SU-DHL-6 (cell line): ENCODE measurements around the gene SYTL5.

Source experiments
- H2AFZ ChIP-seq: fragments of 200-600 bp; sonication (generic); 2 replicates; pipeline ENCODE4 v1.6.1; 2014; ENCODE audit warnings: low read depth, mild to moderate bottlenecking, moderate library complexity, mixed read lengths, antibody characterized with exemption, low read length; ENCODE audit not compliant: severe bottlenecking
- H3F3A ChIP-seq: fragments of 200-600 bp; shearing (Covaris generic); 2 replicates; pipeline ENCODE4 v1.6.0; 2016; ENCODE audit warnings: antibody characterized with exemption, mild to moderate bottlenecking; ENCODE audit not compliant: insufficient read depth
- H3K27ac ChIP-seq: fragments of 200-600 bp; sonication (generic); 2 replicates; pipeline ENCODE4 v1.5.1; 2016; ENCODE audit warnings: low read depth, mild to moderate bottlenecking, low read length, moderate library complexity, mixed read lengths
- H3K27me3 ChIP-seq: fragments of 200-600 bp; sonication (generic), shearing (Covaris generic); 2 replicates; pipeline ENCODE4 v1.6.0; 2014; ENCODE audit warnings: mild to moderate bottlenecking, low read length
- H3K36me3 ChIP-seq: fragments of 200-600 bp; sonication (generic); 2 replicates; pipeline ENCODE4 v1.6.1; 2014; ENCODE audit warnings: mild to moderate bottlenecking, low read length, mixed read lengths
- H3K4me2 ChIP-seq: fragments of 300-600, 200-600 bp; shearing (Covaris generic), sonication (generic); 2 replicates; pipeline ENCODE4 v1.6.0; 2014; ENCODE audit warnings: low read length, low read depth, mild to moderate bottlenecking; ENCODE audit not compliant: poor library complexity, severe bottlenecking
- H3K4me3 ChIP-seq: fragments of 200-600 bp; sonication (generic); 2 replicates; pipeline ENCODE4 v1.5.1; 2014; ENCODE audit warnings: antibody characterized with exemption, low read length, mild to moderate bottlenecking, mixed read lengths; ENCODE audit not compliant: insufficient read depth, poor library complexity, severe bottlenecking
- H3K79me2 ChIP-seq: fragments of 200-600 bp; sonication (generic); 2 replicates; pipeline ENCODE4 v1.6.1; 2014; ENCODE audit warnings: mild to moderate bottlenecking, low read length, moderate library complexity; ENCODE audit not compliant: insufficient read depth
- H3K9ac ChIP-seq: fragments of 200-600 bp; sonication (generic); 2 replicates; pipeline ENCODE4 v1.7.0; 2014; ENCODE audit warnings: mild to moderate bottlenecking, low read length
- H3K9me2 ChIP-seq: fragments of 200-600 bp; sonication (generic); replicated peaks from 2 replicates; pipeline ENCODE4 v1.6.1; 2014; ENCODE audit warnings: low read length; ENCODE audit not compliant: insufficient read depth
- H3K9me3 ChIP-seq: fragments of 200-600 bp; sonication (generic); 2 replicates; pipeline ENCODE4 v1.6.1; 2014; ENCODE audit warnings: low read length, mixed read lengths; ENCODE audit not compliant: insufficient read depth
- H4K20me1 ChIP-seq: fragments of 200-600 bp; sonication (generic); 2 replicates; pipeline ENCODE4 v1.6.1; 2014; ENCODE audit warnings: low read depth, mild to moderate bottlenecking, antibody characterized with exemption, low read length, moderate library complexity, mixed read lengths
- CTCF ChIP-seq: fragments of 200-600 bp; sonication (generic); IDR thresholded peaks from one replicate; pipeline ENCODE4 v1.5.1; 2017; ENCODE audit warnings: antibody characterized with exemption, mild to moderate bottlenecking, low read length, moderate library complexity; ENCODE audit not compliant: insufficient read depth, poor library complexity, severe bottlenecking
- EZH2phosphoT487 ChIP-seq: fragments of 200-600 bp; sonication (generic), shearing (Covaris generic); conservative IDR thresholded peaks from 2 replicates; pipeline ENCODE4 v1.6.1; 2018; ENCODE audit warnings: mild to moderate bottlenecking, antibody characterized with exemption, low read length, moderate library complexity, mixed read lengths

The SYTL5 gene

GRCh38 chrX:38066934-38067333, 60.6 kb downstream of the SYTL5 start:
- Histone ChIP-seq H3K9me2 (no peaks in the 10 kb centered on the region), H3K4me2 (no peak overlapping the region)
- TF ChIP-seq EZH2phosphoT487 = no peak
- no peak for TF ChIP-seq CTCF

GRCh38 chrX:38069273-38069672, 62.9 kb downstream of the SYTL5 start:
- no peaks in the 10 kb centered on the region for H3K79me2 ChIP-seq
- H2AFZ ChIP-seq = no peak overlapping the region
- H3K9ac ChIP-seq = no peak overlapping the region
- H3K4me2 ChIP-seq = no peak overlapping the region
- H3K27ac ChIP-seq = no peak overlapping the region
- no peaks in the 10 kb centered on the region for H3K36me3 ChIP-seq
- H4K20me1 ChIP-seq = no peaks in the 10 kb centered on the region
- no peaks in the 10 kb centered on the region for H3K9me3 ChIP-seq
- no peaks in the 10 kb centered on the region for H3F3A ChIP-seq
- no peaks in the 10 kb centered on the region for H3K27me3 ChIP-seq
- no peak overlapping the region for H3K4me3 ChIP-seq
- no peak for TF ChIP-seq CTCF
- TF ChIP-seq EZH2phosphoT487 = no peak
- no peaks in the 10 kb centered on the region for H3K9me2 ChIP-seq

More at GRCh38 chrX:38066934-38067333, 60.6 kb downstream of the SYTL5 start:
- Histone ChIP-seq H3K79me2 (no peaks in the 10 kb centered on the region), H3K27ac (no peak overlapping the region), H2AFZ (no peak overlapping the region), H4K20me1 (no peaks in the 10 kb centered on the region), H3K9ac (no peak overlapping the region), H3K4me3 (no peak overlapping the region), H3K36me3 (no peaks in the 10 kb centered on the region), H3K27me3 (no peaks in the 10 kb centered on the region), H3K9me3 (no peaks in the 10 kb centered on the region), H3F3A (no peaks in the 10 kb centered on the region)

GRCh38 chrX:38069991-38070390, 63.6 kb downstream of the SYTL5 start:
- Histone ChIP-seq H2AFZ (no peak overlapping the region), H3F3A (no peaks in the 10 kb centered on the region), H3K36me3 (no peaks in the 10 kb centered on the region), H3K9me3 (no peaks in the 10 kb centered on the region), H3K27ac (no peak overlapping the region), H3K9ac (no peak overlapping the region), H3K9me2 (no peaks in the 10 kb centered on the region), H4K20me1 (no peaks in the 10 kb centered on the region), H3K27me3 (no peaks in the 10 kb centered on the region), H3K4me2 (no peak overlapping the region), H3K79me2 (no peaks in the 10 kb centered on the region), H3K4me3 (no peak overlapping the region)
- TF ChIP-seq CTCF = no peak
- TF ChIP-seq EZH2phosphoT487 = no peak

GRCh38 chrX:38079463-38079862, 73.1 kb downstream of the SYTL5 start:
- Histone ChIP-seq H3K27ac (no peak overlapping the region), H3K9me3 (no peaks in the 10 kb centered on the region), H3K9me2 (no peaks in the 10 kb centered on the region), H3F3A (no peaks in the 10 kb centered on the region), H4K20me1 (no peaks in the 10 kb centered on the region), H3K4me2 (no peak overlapping the region), H3K36me3 (no peaks in the 10 kb centered on the region), H3K79me2 (no peaks in the 10 kb centered on the region), H3K9ac (no peak overlapping the region), H3K4me3 (no peak overlapping the region), H2AFZ (no peak overlapping the region), H3K27me3 (no peaks in the 10 kb centered on the region)
- TF ChIP-seq CTCF = no peak
- TF ChIP-seq EZH2phosphoT487 = no peak
